Hepatocyte (in vitro differentiated cells): ENCODE data around the gene C8B. TPM values are rescaled to one million over a fixed set of nuclear protein-coding genes. Genes with fewer than 3 reads are reported as not detected.

Experiments used
- DNase-seq: peaks from one replicate; pipeline ENCODE4 v3.0.0-alpha.2; 2016; ENCODE audit warnings: low spot score
- H2AFZ ChIP-seq: fragments of 200-600 bp; sonication (generic); 2 replicates; pipeline ENCODE4 v1.6.0; 2016; ENCODE audit warnings: antibody characterized with exemption, mild to moderate bottlenecking
- H3K27ac ChIP-seq: fragments of 200-600 bp; sonication (generic); 2 replicates; pipeline ENCODE4 v1.5.1; 2016; ENCODE audit warnings: mild to moderate bottlenecking
- H3K27me3 ChIP-seq: fragments of 200-600 bp; sonication (generic); 2 replicates; pipeline ENCODE4 v1.6.1; 2016
- H3K36me3 ChIP-seq: fragments of 200-600 bp; sonication (generic); replicated peaks from 2 replicates; pipeline ENCODE4 v1.5.1; 2016; ENCODE audit warnings: low read depth; ENCODE audit not compliant: insufficient read depth
- H3K4me1 ChIP-seq: fragments of 200-600 bp; sonication (generic); 2 replicates; pipeline ENCODE4 v1.5.1; 2016; ENCODE audit warnings: mild to moderate bottlenecking, moderate library complexity; ENCODE audit not compliant: insufficient read depth
- H3K4me2 ChIP-seq: fragments of 200-600 bp; sonication (generic); 2 replicates; pipeline ENCODE4 v1.6.0; 2016
- H3K4me3 ChIP-seq: fragments of 200-600 bp; sonication (generic); 2 replicates; pipeline ENCODE4 v1.5.1; 2016; ENCODE audit warnings: mild to moderate bottlenecking
- H3K79me2 ChIP-seq: fragments of 200-600 bp; sonication (generic); 2 replicates; pipeline ENCODE4 v1.6.0; 2017; ENCODE audit warnings: mild to moderate bottlenecking
- H3K9me2 ChIP-seq: fragments of 200-600 bp; sonication (generic); replicated peaks from 2 replicates; pipeline ENCODE4 v1.6.0; 2017; ENCODE audit warnings: mild to moderate bottlenecking; ENCODE audit not compliant: insufficient read depth
- H3K9me3 ChIP-seq: fragments of 200-600 bp; sonication (generic); 2 replicates; pipeline ENCODE4 v1.5.1; 2016; ENCODE audit warnings: low read depth, mild to moderate bottlenecking
- H4K20me1 ChIP-seq: fragments of 200-600 bp; sonication (generic); 2 replicates; pipeline ENCODE4 v1.6.0; 2016; ENCODE audit warnings: mild to moderate bottlenecking; ENCODE audit not compliant: insufficient read depth, poor library complexity, severe bottlenecking
- EZH2 ChIP-seq: fragments of 200-600 bp; sonication (generic); IDR thresholded peaks from 2 replicates; pipeline ENCODE4 v1.6.1; 2016; ENCODE audit warnings: antibody characterized with exemption, mild to moderate bottlenecking, borderline replicate concordance
- EZH2phosphoT487 ChIP-seq: fragments of 200-600 bp; sonication (generic); IDR thresholded peaks from one replicate; pipeline ENCODE4 v1.6.1; 2018; ENCODE audit warnings: antibody characterized with exemption, mild to moderate bottlenecking, low read depth, moderate library complexity; ENCODE audit not compliant: unreplicated experiment, severe bottlenecking
- WGBS: methylation state at CpG from one replicate; pipeline ENCODE4 v1.1.6; 2016; ENCODE audit warnings: low lambda C conversion rate; ENCODE audit errors: missing lambda C conversion rate; 5-methylcytosine and 5-hydroxymethylcytosine counted together
- polyA plus RNA-seq: library from polyadenylated mRNA; unstranded; fragments of >200 nt; fragmentation: Nextera tagmentation; extraction: Ambion mirVana; gene quantifications from 2 replicates; pipeline ENCODE4 v1.2.1, GENCODE V29; 2016
- total RNA-seq: library from RNA; depleted of rRNA; stranded (reverse); fragments of >200 nt; gene quantifications from 2 replicates; pipeline ENCODE4 v1.2.3, GENCODE V29; 2014
- TF ChIP-seq, protein P1 (sequence below): fragments of 200-600 bp; sonication (generic); IDR thresholded peaks from 2 replicates; pipeline ENCODE4 v1.5.1; 2016; ENCODE audit warnings: antibody characterized with exemption, mild to moderate bottlenecking; ENCODE audit not compliant: poor library complexity

Gene C8B
- total and polyA plus RNA-seq, 2 experiments from 2014 or later, result 22.1 to 29.0 TPM

- H3K36me3 ChIP-seq, result no peaks in the 10 kb centered on the region
- no peaks in the 10 kb centered on the region for H3K79me2 ChIP-seq
- H2AFZ ChIP-seq, result no peak overlapping the region
These were observed 32.7 kb downstream of the C8B start for GRCh38 chr1:56933161-56933560.

GRCh38 chr1:56931686-56932085 lies 34.1 kb downstream of the C8B start:
- Histone ChIP-seq H3K4me2 (no peak overlapping the region), H3K79me2 (no peaks in the 10 kb centered on the region), H4K20me1 (no peaks in the 10 kb centered on the region), H3K9me3 (no peaks in the 10 kb centered on the region), H3K27ac (no peak overlapping the region), H3K36me3 (no peaks in the 10 kb centered on the region), H3K4me1 (no peaks in the 10 kb centered on the region), H3K27me3 (no peaks in the 10 kb centered on the region), H2AFZ (no peak overlapping the region), H3K9me2 (no peaks in the 10 kb centered on the region), H3K4me3 (no peak overlapping the region)
- 68% methylated on average over 3 of the region's 3 CpGs for WGBS
- TF ChIP-seq EZH2phosphoT487, result no peak
- TF ChIP-seq, protein P1, sequence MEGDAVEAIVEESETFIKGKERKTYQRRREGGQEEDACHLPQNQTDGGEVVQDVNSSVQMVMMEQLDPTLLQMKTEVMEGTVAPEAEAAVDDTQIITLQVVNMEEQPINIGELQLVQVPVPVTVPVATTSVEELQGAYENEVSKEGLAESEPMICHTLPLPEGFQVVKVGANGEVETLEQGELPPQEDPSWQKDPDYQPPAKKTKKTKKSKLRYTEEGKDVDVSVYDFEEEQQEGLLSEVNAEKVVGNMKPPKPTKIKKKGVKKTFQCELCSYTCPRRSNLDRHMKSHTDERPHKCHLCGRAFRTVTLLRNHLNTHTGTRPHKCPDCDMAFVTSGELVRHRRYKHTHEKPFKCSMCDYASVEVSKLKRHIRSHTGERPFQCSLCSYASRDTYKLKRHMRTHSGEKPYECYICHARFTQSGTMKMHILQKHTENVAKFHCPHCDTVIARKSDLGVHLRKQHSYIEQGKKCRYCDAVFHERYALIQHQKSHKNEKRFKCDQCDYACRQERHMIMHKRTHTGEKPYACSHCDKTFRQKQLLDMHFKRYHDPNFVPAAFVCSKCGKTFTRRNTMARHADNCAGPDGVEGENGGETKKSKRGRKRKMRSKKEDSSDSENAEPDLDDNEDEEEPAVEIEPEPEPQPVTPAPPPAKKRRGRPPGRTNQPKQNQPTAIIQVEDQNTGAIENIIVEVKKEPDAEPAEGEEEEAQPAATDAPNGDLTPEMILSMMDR, result no peak
- no peak for TF ChIP-seq EZH2
- DNase-seq, result no peak

More at GRCh38 chr1:56933161-56933560, 32.7 kb downstream of the C8B start:
- H3K4me1 ChIP-seq, result no peaks in the 10 kb centered on the region
- H3K4me2 ChIP-seq, result no peak overlapping the region
- 86% methylated on average over 2 of the region's 2 CpGs for WGBS
- DNase-seq, result no peak
- no peak overlapping the region for H3K4me3 ChIP-seq
- no peaks in the 10 kb centered on the region for H3K9me2 ChIP-seq
- no peaks in the 10 kb centered on the region for H3K9me3 ChIP-seq
- TF ChIP-seq EZH2phosphoT487 (no peak), EZH2 (no peak)
- TF ChIP-seq, protein P1, result no peak
- H3K27me3 ChIP-seq, result no peaks in the 10 kb centered on the region
- H4K20me1 ChIP-seq, result no peaks in the 10 kb centered on the region
- no peak overlapping the region for H3K27ac ChIP-seq

DNA sequence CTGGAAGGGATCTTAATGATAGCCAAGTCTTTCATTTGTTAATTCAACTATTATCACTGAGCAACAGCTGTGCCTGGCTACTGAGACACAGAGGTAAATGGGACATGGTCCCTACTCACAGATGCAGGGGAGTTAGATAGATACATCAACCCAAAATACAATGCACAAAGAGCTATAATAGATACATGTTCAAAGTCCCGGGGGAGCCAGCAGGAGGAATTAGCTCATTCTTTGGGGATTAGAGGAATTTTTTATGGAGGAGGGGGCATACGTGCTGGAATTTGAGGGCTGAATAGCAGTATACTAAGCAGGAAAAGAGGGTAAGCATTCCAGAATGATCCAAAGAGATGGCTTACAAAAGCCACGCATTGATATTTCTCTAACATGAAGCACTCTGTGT lies 34.6 kb downstream of the C8B start:
- H3K79me2 ChIP-seq, result no peaks in the 10 kb centered on the region
- TF ChIP-seq, protein P1, result no peak
- TF ChIP-seq EZH2, result no peak
- TF ChIP-seq EZH2phosphoT487, result no peak
- H3K9me2 ChIP-seq, result no peaks in the 10 kb centered on the region
- no peak overlapping the region for H3K4me2 ChIP-seq
- H2AFZ ChIP-seq, result no peak overlapping the region
- H3K36me3 ChIP-seq, result no peaks in the 10 kb centered on the region
- DNase-seq, result no peak
- H3K4me1 ChIP-seq, result no peaks in the 10 kb centered on the region
- H3K27me3 ChIP-seq, result no peaks in the 10 kb centered on the region
- no peak overlapping the region for H3K27ac ChIP-seq
- no peaks in the 10 kb centered on the region for H4K20me1 ChIP-seq
- H3K4me3 ChIP-seq, result no peak overlapping the region
- WGBS, result 62% methylated on average over 3 of the region's 3 CpGs
- H3K9me3 ChIP-seq, result no peaks in the 10 kb centered on the region

DNA sequence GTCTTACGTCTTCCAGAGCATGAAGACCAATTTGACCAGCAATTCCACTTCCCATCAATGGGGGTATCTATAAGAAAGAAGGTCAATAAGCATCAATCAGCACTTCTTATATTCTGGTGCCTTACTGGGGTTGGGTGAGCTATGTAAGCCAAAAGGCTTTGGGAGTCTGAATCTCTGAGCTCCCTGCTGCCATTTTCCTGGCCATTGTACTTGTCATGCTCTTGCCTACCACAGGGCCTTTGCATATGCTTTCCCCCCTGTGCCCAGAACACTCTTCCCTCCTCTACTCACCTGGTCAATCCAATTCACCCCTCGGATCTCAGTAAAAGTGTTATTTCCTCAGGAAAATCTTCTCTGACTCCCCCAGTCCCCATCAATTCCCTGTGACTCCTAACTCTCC lies 36.3 kb downstream of the C8B start:
- no peaks in the 10 kb centered on the region for H4K20me1 ChIP-seq
- H3K4me2 ChIP-seq, result no peak overlapping the region
- no peak overlapping the region for H3K4me3 ChIP-seq
- no peaks in the 10 kb centered on the region for H3K9me3 ChIP-seq
- H3K36me3 ChIP-seq, result no peaks in the 10 kb centered on the region
- no peaks in the 10 kb centered on the region for H3K4me1 ChIP-seq
- no peaks in the 10 kb centered on the region for H3K27me3 ChIP-seq
- no peaks in the 10 kb centered on the region for H3K9me2 ChIP-seq
- 85% methylated on average over 2 of the region's 2 CpGs for WGBS
- no peak for TF ChIP-seq EZH2phosphoT487
- TF ChIP-seq EZH2, result no peak
- TF ChIP-seq, protein P1, result no peak
- H3K79me2 ChIP-seq, result no peaks in the 10 kb centered on the region
- DNase-seq, result no peak
- H2AFZ ChIP-seq, result no peak overlapping the region
- H3K27ac ChIP-seq, result no peak overlapping the region
